AG10803 (cell line): ENCODE measurements around the gene STARD3.
"Not testable (repeated sequence)": the region's sequence is repeated elsewhere in the genome, so short reads cannot be mapped to it uniquely, and the experiment has no call there.

ENCODE experiments used
- DNase-seq: peaks from one replicate; pipeline ENCODE4 v3.0.0; 2010; ENCODE audit warnings: low read depth
- H3K4me3 ChIP-seq: 2 replicates; pipeline ENCODE4 v1.5.1; 2011; ENCODE audit warnings: mild to moderate bottlenecking, low read length, control low read depth
- CTCF ChIP-seq: conservative IDR thresholded peaks from 2 replicates; pipeline ENCODE4 v1.5.1; 2011; ENCODE audit warnings: mild to moderate bottlenecking, low read length, control low read depth, inconsistent platforms

The STARD3 gene

GRCh38 chr17:39636927-39637736 is at the start of gene STARD3:
STARD3 (plus strand) TSS chr17:39637144; CDS start chr17:39653532, 16,388 bp downstream.
- no peak for TF ChIP-seq CTCF
- peak; percentile 89 for DNase-seq
- peak within 1 kb of the TSS; percentile 94 for H3K4me3 ChIP-seq

DNA sequence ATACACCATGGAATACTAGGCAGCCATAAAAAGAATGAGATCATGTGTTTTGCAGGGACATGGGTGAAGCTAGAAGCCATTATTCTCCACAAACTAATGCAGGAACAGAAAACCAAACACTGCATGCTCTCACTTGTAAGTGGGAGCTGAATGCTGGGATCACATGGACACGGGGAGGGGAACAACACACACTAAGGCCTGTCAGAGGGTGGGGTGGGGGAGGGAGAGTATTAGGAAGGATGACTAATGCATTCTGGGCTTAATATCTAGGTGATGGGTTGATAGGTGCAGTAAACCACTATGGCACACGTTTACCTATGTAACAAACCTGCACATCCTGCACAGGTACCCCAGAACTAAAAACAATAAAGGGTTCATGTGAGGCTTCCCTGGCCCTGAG is 46.8 kb upstream of the STARD3 start:
- not testable (repeated sequence) for DNase-seq

GRCh38 chr17:39591958-39592954 is 44.7 kb upstream of the STARD3 start:
- no peak overlapping the region for H3K4me3 ChIP-seq
- peak; percentile 22 for DNase-seq
- TF ChIP-seq CTCF: no peak

More for the DNA sequence above, 46.8 kb upstream of the STARD3 start:
- H3K4me3 ChIP-seq: not testable (repeated sequence)

DNA sequence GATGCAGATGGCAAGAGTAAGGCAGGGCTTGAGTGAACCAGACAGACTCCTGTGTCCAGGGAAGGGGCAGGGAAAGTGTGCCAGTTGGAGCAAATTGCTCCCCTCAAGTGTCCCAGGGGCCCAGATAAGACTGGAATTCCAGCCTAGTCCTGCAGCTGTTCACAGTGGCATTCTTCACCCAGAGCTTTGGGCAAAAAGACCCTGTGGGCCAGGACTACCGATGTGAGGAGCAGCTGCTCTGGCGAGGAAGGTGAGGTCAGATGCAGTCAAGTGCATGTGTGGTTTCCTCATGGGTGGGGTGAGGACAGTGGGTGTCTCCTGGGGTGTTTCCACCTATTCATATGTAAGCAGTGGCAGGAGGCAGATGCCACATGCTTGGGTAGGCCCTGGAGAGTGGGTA is 43.6 kb upstream of the STARD3 start:
- no peak for DNase-seq
- H3K4me3 ChIP-seq: no peak overlapping the region
- TF ChIP-seq CTCF: no peak

DNA sequence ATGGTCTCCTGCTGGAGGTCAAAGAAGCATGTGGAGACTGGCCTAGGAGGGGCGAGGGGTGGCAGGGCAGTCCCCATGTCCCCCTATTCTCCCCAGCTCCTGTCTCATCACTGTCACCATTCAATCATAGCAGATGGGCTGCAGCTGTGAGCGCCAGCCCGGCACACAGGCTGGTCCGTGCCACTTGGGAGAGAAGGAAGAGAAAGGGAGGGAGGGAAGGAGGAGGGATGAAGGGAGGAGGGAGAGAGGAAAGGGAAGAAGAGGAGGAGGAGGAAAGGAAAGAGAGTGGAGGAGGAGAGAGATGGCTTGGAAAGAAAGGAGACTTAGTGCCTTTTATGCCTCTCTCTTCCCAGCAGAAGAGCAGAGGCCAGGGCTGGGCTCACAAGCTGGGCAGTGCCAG is 41.6 kb upstream of the STARD3 start:
- no peak overlapping the region for H3K4me3 ChIP-seq
- no peak for TF ChIP-seq CTCF

GRCh38 chr17:39595928-39596510 is 40.9 kb upstream of the STARD3 start:
- TF ChIP-seq CTCF: no peak
- DNase-seq: no peak
- H3K4me3 ChIP-seq: no peak overlapping the region

More for the DNA sequence above, 41.6 kb upstream of the STARD3 start:
- DNase-seq: no peak
